Neural progenitor cell (in vitro differentiated cells): ENCODE measurements around the gene C2orf72. TPM values are rescaled to one million over a fixed set of nuclear protein-coding genes. Genes with fewer than 3 reads are reported as not detected.
A peak's percentile ranks its signal among the peaks of the same experiment; 100 is the strongest.

Source experiments
- DNase-seq: peaks from one replicate; pipeline ENCODE4 v3.0.0-alpha.2; 2016; ENCODE audit warnings: low spot score
- H2AFZ ChIP-seq: fragments of 200-600 bp; sonication (generic); replicated peaks from 2 replicates; pipeline ENCODE4 v1.6.1; 2016; ENCODE audit warnings: antibody characterized with exemption
- H3F3A ChIP-seq: fragments of 200-600 bp; sonication (generic); 2 replicates; pipeline ENCODE4 v1.6.1; 2016; ENCODE audit warnings: antibody characterized with exemption, low read depth
- H3K27ac ChIP-seq: fragments of 200-600 bp; sonication (generic); 2 replicates; pipeline ENCODE4 v1.5.1; 2016; ENCODE audit warnings: mild to moderate bottlenecking
- H3K27me3 ChIP-seq: fragments of 200-600 bp; sonication (generic); 2 replicates; pipeline ENCODE4 v1.6.1; 2016; ENCODE audit warnings: mild to moderate bottlenecking, moderate library complexity
- H3K36me3 ChIP-seq: fragments of 200-600 bp; sonication (generic); 2 replicates; pipeline ENCODE4 v1.5.1; 2016
- H3K4me1 ChIP-seq: fragments of 200-600 bp; sonication (generic); 2 replicates; pipeline ENCODE4 v1.6.1; 2016; ENCODE audit warnings: mixed run types
- H3K4me2 ChIP-seq: fragments of 200-600 bp; sonication (generic); 2 replicates; pipeline ENCODE4 v1.6.1; 2016
- H3K4me3 ChIP-seq: fragments of 200-600 bp; sonication (generic); 2 replicates; pipeline ENCODE4 v1.5.1; 2016
- H3K79me2 ChIP-seq: fragments of 200-600 bp; sonication (generic); 2 replicates; pipeline ENCODE4 v1.6.1; 2016; ENCODE audit warnings: low read depth
- H3K9ac ChIP-seq: fragments of 200-600 bp; sonication (generic); 2 replicates; pipeline ENCODE4 v1.6.1; 2016
- H3K9me3 ChIP-seq: fragments of 200-600 bp; sonication (generic); 2 replicates; pipeline ENCODE4 v1.5.1; 2016; ENCODE audit warnings: low read depth
- H4K20me1 ChIP-seq: fragments of 200-600 bp; sonication (generic); 2 replicates; pipeline ENCODE4 v1.6.1; 2016; ENCODE audit warnings: low read depth
- H3K27ac Mint-ChIP-seq: 3 replicates; pipeline ENCODE4 v1.8.0; 2021; ENCODE audit warnings: mixed read lengths
- H3K27me3 Mint-ChIP-seq: 2 replicates; pipeline ENCODE4 v1.8.0; 2022; ENCODE audit warnings: low read depth, mild to moderate bottlenecking, inconsistent platforms, moderate library complexity, mixed read lengths; ENCODE audit not compliant: insufficient read depth
- H3K36me3 Mint-ChIP-seq: 3 replicates; pipeline ENCODE4 v1.8.0; 2021; ENCODE audit warnings: mixed read lengths
- H3K4me1 Mint-ChIP-seq: 3 replicates; pipeline ENCODE4 v1.8.0; 2021; ENCODE audit warnings: mixed read lengths
- H3K4me3 Mint-ChIP-seq: 3 replicates; pipeline ENCODE4 v1.8.0; 2021; ENCODE audit warnings: mild to moderate bottlenecking, moderate library complexity, mixed read lengths
- H3K9me3 Mint-ChIP-seq: 3 replicates; pipeline ENCODE4 v1.8.0; 2020; ENCODE audit warnings: mixed read lengths
- EZH2 ChIP-seq: fragments of 200-600 bp; sonication (generic); IDR thresholded peaks from 2 replicates; pipeline ENCODE4 v1.6.1; 2017; ENCODE audit warnings: antibody characterized with exemption, mild to moderate bottlenecking, moderate library complexity
- EZH2phosphoT487 ChIP-seq: fragments of 200-600 bp; sonication (generic); IDR thresholded peaks from 2 replicates; pipeline ENCODE4 v1.6.1; 2017; ENCODE audit warnings: antibody characterized with exemption
- total RNA-seq: library from RNA; depleted of rRNA; stranded (reverse); fragments of >200 nt; gene quantifications from 2 replicates; pipeline ENCODE4 v1.2.3, GENCODE V29; 2015; ENCODE audit warnings: low replicate concordance
- TF ChIP-seq, protein P1 (sequence below): fragments of 200-600 bp; sonication (generic); IDR thresholded peaks from 2 replicates; pipeline ENCODE4 v1.5.1; 2017; ENCODE audit warnings: antibody characterized with exemption, mild to moderate bottlenecking

The C2orf72 gene
- total RNA-seq, 1 donor from 2014 or later, result 2.4 TPM

DNA sequence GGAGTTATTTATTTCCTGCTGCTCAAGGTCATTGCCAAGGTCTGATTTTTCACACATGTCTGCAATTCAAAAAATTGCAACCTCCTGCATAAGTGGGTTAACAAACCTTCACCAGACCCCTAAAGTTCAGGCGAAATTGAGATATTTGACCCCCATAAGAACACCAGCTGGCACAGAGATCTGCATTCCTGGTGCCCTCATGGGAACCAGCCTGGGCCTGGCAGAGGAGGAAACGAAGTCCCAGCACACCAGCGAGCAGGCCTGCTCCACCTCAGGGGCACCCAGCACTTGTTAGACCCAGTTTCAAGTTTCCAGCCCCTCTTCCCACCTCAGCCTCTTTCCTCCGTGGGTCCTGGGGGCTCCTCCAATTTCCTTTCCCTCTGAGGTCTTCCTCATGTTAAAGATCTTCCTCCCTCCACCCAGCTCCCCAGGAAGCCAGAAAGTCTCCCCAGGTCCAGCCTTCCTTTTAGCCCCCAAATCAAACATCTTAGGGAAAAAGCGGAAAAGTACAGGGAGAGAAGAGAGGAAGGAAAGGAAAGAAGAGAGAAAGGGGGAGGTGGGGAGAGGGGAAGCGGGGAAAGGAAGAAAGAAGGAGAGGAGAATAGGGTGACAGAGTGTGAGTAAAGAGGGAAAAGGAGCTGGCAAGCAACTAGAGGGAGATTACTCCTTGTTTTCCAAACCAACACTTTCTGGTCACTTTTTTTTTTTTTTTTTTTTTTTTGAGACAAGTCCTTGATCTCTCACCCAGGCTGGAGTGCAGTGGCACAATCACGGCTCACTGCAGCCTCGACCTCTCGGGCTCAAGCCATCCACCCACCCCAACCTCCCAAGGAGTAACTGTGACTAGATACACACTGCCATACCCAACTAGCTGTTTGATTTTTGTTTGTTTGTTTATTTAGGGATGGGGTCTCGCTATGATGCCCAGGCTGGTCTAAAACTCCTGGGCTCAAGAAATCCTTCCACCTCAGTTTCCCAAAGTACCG, 3.9 kb upstream of the C2orf72 start:
- H3K27me3 ChIP-seq, result peaks cover 62% of the 10 kb centered on the region
- Mint-ChIP-seq H3K9me3 (no peaks in the 10 kb centered on the region), H3K4me3 (no peak overlapping the region)

DNA sequence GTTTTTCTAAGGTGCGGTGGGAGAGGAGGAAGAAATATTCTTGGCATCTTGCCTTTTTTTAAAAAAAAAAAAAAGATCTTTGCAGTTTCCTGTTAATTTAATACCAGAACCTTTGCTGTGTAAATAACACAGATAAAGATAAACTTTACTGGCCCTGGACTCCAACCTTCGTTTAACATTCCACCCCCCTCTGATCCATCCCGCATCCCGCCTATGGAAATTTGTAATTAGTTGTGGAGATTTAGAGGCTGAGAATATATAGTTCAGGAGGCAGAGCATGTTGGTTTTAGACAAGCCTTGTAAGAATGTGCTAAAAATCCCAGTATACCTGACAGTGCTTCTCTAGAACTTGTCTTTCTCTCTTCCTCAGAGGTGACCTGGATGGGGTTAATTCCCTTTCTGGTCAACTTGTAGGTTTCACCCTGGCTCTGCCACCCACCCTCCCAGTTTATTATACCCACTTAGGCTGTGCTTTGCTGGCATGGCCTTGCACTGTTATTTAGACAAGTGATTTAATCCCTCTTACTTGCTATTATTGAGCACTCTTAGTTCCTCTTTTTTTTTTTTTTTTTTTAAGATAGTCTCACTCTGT, 2.9 kb upstream of the C2orf72 start:
- Mint-ChIP-seq H3K27me3 (peaks cover 34% of the 10 kb centered on the region), H3K36me3 (no peaks in the 10 kb centered on the region), H3K9me3 (no peaks in the 10 kb centered on the region), H3K4me3 (no peak overlapping the region), H3K4me1 (peaks cover 7% of the 10 kb centered on the region), H3K27ac (no peak overlapping the region)
- Histone ChIP-seq H2AFZ (no peak overlapping the region), H3K27me3 (peaks cover 71% of the 10 kb centered on the region), H3K9ac (no peak overlapping the region), H3K27ac (no peak overlapping the region), H3K36me3 (no peaks in the 10 kb centered on the region), H3K4me2 (no peak overlapping the region), H4K20me1 (no peaks in the 10 kb centered on the region), H3F3A (peaks cover 14% of the 10 kb centered on the region), H3K9me3 (no peaks in the 10 kb centered on the region), H3K4me3 (no peak overlapping the region), H3K4me1 (no peaks in the 10 kb centered on the region), H3K79me2 (no peaks in the 10 kb centered on the region)
- TF ChIP-seq EZH2phosphoT487 (no peak), EZH2 (no peak)
- TF ChIP-seq, protein P1, sequence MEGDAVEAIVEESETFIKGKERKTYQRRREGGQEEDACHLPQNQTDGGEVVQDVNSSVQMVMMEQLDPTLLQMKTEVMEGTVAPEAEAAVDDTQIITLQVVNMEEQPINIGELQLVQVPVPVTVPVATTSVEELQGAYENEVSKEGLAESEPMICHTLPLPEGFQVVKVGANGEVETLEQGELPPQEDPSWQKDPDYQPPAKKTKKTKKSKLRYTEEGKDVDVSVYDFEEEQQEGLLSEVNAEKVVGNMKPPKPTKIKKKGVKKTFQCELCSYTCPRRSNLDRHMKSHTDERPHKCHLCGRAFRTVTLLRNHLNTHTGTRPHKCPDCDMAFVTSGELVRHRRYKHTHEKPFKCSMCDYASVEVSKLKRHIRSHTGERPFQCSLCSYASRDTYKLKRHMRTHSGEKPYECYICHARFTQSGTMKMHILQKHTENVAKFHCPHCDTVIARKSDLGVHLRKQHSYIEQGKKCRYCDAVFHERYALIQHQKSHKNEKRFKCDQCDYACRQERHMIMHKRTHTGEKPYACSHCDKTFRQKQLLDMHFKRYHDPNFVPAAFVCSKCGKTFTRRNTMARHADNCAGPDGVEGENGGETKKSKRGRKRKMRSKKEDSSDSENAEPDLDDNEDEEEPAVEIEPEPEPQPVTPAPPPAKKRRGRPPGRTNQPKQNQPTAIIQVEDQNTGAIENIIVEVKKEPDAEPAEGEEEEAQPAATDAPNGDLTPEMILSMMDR, result no peak
- no peak for DNase-seq

More for the DNA sequence above, 3.9 kb upstream of the C2orf72 start:
- Histone ChIP-seq H3K4me1 (no peaks in the 10 kb centered on the region), H4K20me1 (no peaks in the 10 kb centered on the region), H3K36me3 (no peaks in the 10 kb centered on the region), H3K27ac (no peak overlapping the region), H3K79me2 (no peaks in the 10 kb centered on the region), H3K4me2 (no peak overlapping the region), H3F3A (peaks cover 7% of the 10 kb centered on the region), H3K9ac (no peak overlapping the region), H3K4me3 (no peak overlapping the region), H2AFZ (no peak overlapping the region), H3K9me3 (no peaks in the 10 kb centered on the region)
- DNase-seq, result no peak
- Mint-ChIP-seq H3K27ac (no peak overlapping the region), H3K4me1 (peaks cover 1% of the 10 kb centered on the region), H3K27me3 (peaks cover 30% of the 10 kb centered on the region), H3K36me3 (no peaks in the 10 kb centered on the region)
- TF ChIP-seq EZH2phosphoT487 (no peak), EZH2 (no peak)
- TF ChIP-seq, protein P1, result no peak

DNA sequence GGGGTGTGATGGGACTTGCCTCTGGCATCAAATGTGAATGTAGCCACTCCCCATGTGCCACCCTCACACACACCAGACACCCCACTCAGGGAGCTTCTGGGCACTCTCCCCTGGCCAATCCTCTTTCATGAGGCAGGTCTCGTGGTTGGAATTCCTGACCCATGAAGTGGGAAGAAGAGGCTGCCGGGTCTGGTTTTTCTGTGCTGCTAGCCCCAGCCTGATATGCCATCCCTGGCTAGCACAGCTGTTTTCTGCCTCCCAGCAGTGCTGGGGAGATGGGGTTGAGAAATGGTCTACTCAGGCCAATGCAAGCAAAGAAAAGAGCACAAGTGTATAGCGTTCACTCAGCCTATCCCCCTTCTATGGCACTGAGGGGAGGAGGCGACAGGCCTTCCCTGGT, 1.2 kb upstream of the C2orf72 start:
- Histone ChIP-seq H3K4me3 (no peak overlapping the region), H3K27me3 (peaks cover 89% of the 10 kb centered on the region), H3F3A (peaks cover 14% of the 10 kb centered on the region), H3K79me2 (no peaks in the 10 kb centered on the region), H3K36me3 (no peaks in the 10 kb centered on the region), H3K27ac (no peak overlapping the region), H4K20me1 (no peaks in the 10 kb centered on the region), H3K9me3 (no peaks in the 10 kb centered on the region), H3K9ac (no peak overlapping the region), H2AFZ (no peak overlapping the region), H3K4me2 (no peak overlapping the region), H3K4me1 (no peaks in the 10 kb centered on the region)
- peak overlapping the region; percentile 79 for H3K4me3 Mint-ChIP-seq
- H3K27ac Mint-ChIP-seq, result no peak overlapping the region
- DNase-seq, result no peak
- H3K36me3 Mint-ChIP-seq, result no peaks in the 10 kb centered on the region
- H3K9me3 Mint-ChIP-seq, result no peaks in the 10 kb centered on the region
- peaks cover 46% of the 10 kb centered on the region for H3K27me3 Mint-ChIP-seq
- H3K4me1 Mint-ChIP-seq, result peaks cover 9% of the 10 kb centered on the region
- TF ChIP-seq EZH2, result no peak
- no peak for TF ChIP-seq EZH2phosphoT487
- TF ChIP-seq, protein P1, result no peak
